ENCODE results near the gene CES1.
"Not testable (repeated sequence)": the region's sequence is repeated elsewhere in the genome, so short reads cannot be mapped to it uniquely, and the experiment has no call there.

CES1 gene

GRCh38 chr16:55790240-55790639 lies 42.7 kb downstream of the CES1 start:
- DNase-seq (ENCODE audit: low read depth in 2 of 2) = not testable (repeated sequence)

- DNase-seq (ENCODE audit: low read depth in 2 of 2) = not testable (repeated sequence)
These were observed 50.2 kb downstream of the CES1 start for GRCh38 chr16:55782793-55783091.

- DNase-seq (ENCODE audit: low read depth in 2 of 2) = not testable (repeated sequence)
These were observed 50.7 kb downstream of the CES1 start for GRCh38 chr16:55782091-55782792.

GRCh38 chr16:55781456-55781855 lies 51.4 kb downstream of the CES1 start:
- DNase-seq (ENCODE audit: low read depth in 2 of 2) = not testable (repeated sequence)

- DNase-seq (ENCODE audit: low read depth in 2 of 2) = not testable (repeated sequence)
These were observed 52.8 kb downstream of the CES1 start for GRCh38 chr16:55780095-55780407.

GRCh38 chr16:55779402-55780094 lies 53.3 kb downstream of the CES1 start:
- no peak for DNase-seq (ENCODE audit: low read depth in 2 of 2)

- DNase-seq (ENCODE audit: low read depth in 2 of 2) = no peak
These were observed 54.1 kb downstream of the CES1 start for GRCh38 chr16:55778757-55779156.

- no peak for DNase-seq (ENCODE audit: low read depth in 2 of 2)
These were observed 57.0 kb downstream of the CES1 start for GRCh38 chr16:55775857-55776256.

- DNase-seq (ENCODE audit: low read depth in 2 of 2) = no peak
These were observed 58.9 kb downstream of the CES1 start for GRCh38 chr16:55773859-55774549.

GRCh38 chr16:55765161-55765560 lies 67.7 kb downstream of the CES1 start:
- DNase-seq (ENCODE audit: low read depth in 2 of 2) = no peak

GRCh38 chr16:55760310-55761001 lies 72.4 kb downstream of the CES1 start:
- no peak for DNase-seq (ENCODE audit: low read depth in 2 of 2)

GRCh38 chr16:55759965-55760309 lies 73.0 kb downstream of the CES1 start:
- DNase-seq (ENCODE audit: low read depth in 2 of 2) = not testable (repeated sequence)

GRCh38 chr16:55757595-55758527 lies 75.0 kb downstream of the CES1 start:
- DNase-seq (ENCODE audit: low read depth in 2 of 2) = not testable (repeated sequence)

GRCh38 chr16:55756963-55757362 lies 75.9 kb downstream of the CES1 start:
- no peak for DNase-seq (ENCODE audit: low read depth in 2 of 2)

GRCh38 chr16:55754056-55754455 lies 78.8 kb downstream of the CES1 start:
- DNase-seq (ENCODE audit: low read depth in 2 of 2) = no peak

- not testable (repeated sequence) for DNase-seq (ENCODE audit: low read depth in 2 of 2)
These were observed 79.7 kb downstream of the CES1 start for GRCh38 chr16:55753145-55753631.

Data from stimulated activated CD8-positive, alpha-beta memory T cell treated with anti-CD3 and anti-CD28 coated beads, Interleukin-7, amount 100 ng/mL, for 1 hour (primary cell).